ENCODE measurements around the gene SETD2. TPM values are rescaled to one million over a fixed set of nuclear protein-coding genes. Genes with fewer than 3 reads are reported as not detected.
"Not testable (repeated sequence)": the region's sequence is repeated elsewhere in the genome, so short reads cannot be mapped to it uniquely, and the experiment has no call there.

Gene SETD2
- total RNA-seq, 1 experiment from 2014 or later: 24.1 TPM

GRCh38 chr3:47143068-47143467 is 20.8 kb downstream of the SETD2 start:
- intact Hi-C loops (cut with micrococcal nuclease): no loop called here
- no peaks in the 10 kb centered on the region for H3F3A ChIP-seq (ENCODE audit: low read length, unreplicated experiment)
- no peaks in the 10 kb centered on the region for H3K27me3 ChIP-seq (ENCODE audit: low read length)
- no peaks in the 10 kb centered on the region for H3K36me3 ChIP-seq (ENCODE audit: low read depth, low read length)
- no peak overlapping the region for H3K4me3 ChIP-seq (ENCODE audit: low read length)
- H3K79me2 ChIP-seq (ENCODE audit: low read length): peaks cover 100% of the 10 kb centered on the region
- H3K4me2 ChIP-seq (ENCODE audit: low read length): no peak overlapping the region
- DNase-seq: no peak
- no peaks in the 10 kb centered on the region for H3K9me3 ChIP-seq (ENCODE audit: low read length)
- no peak overlapping the region for H2AFZ ChIP-seq (ENCODE audit: low read length)
- BruUV-seq (replicated peaks): no TSS peak
- no peaks in the 10 kb centered on the region for H3K4me1 ChIP-seq (ENCODE audit: insufficient read depth, low read length)
- TF ChIP-seq EZH2phosphoT487 (IDR thresholded peaks at IDR 0.05; ENCODE audit: borderline replicate concordance, low read length) (no peak), CTCF (conservative IDR thresholded peaks at IDR 0.05; ENCODE audit: low read depth, low read length) (no peak)
- H3K9me2 ChIP-seq (replicated peaks; ENCODE audit: low read length): no peaks in the 10 kb centered on the region
- ATAC-seq: no peak
- no peak overlapping the region for H3K27ac ChIP-seq (ENCODE audit: low read length)
- ChIA-PET POLR2A (ENCODE audit: unreplicated experiment) (interaction anchor here (0.7 kb wide), 1 partner anchor 140 kb away, joined by 3 read pairs; the partner anchor contains the start of gene KLHL18), CTCF (no interaction called here)
- no peak overlapping the region for H3K9ac ChIP-seq (ENCODE audit: low read length)
- H4K20me1 ChIP-seq (ENCODE audit: low read length): peaks cover 31% of the 10 kb centered on the region

- H3K9me2 ChIP-seq (replicated peaks; ENCODE audit: low read length); BruUV-seq (replicated peaks); H3K4me3 ChIP-seq (ENCODE audit: low read length); DNase-seq; CTCF ChIA-PET; H3K9ac ChIP-seq (ENCODE audit: low read length); H3K4me2 ChIP-seq (ENCODE audit: low read length); H2AFZ ChIP-seq (ENCODE audit: low read length); H3K4me1 ChIP-seq (ENCODE audit: insufficient read depth, low read length); POLR2A ChIA-PET (ENCODE audit: unreplicated experiment); H3K36me3 ChIP-seq (ENCODE audit: low read depth, low read length); H3K27me3 ChIP-seq (ENCODE audit: low read length); ATAC-seq; H3K27ac ChIP-seq (ENCODE audit: low read length); H3F3A ChIP-seq (ENCODE audit: low read length, unreplicated experiment); intact Hi-C loops (cut with micrococcal nuclease); H3K9me3 ChIP-seq (ENCODE audit: low read length): not testable (repeated sequence)
- peaks cover 98% of the 10 kb centered on the region for H3K79me2 ChIP-seq (ENCODE audit: low read length)
- peaks cover 30% of the 10 kb centered on the region for H4K20me1 ChIP-seq (ENCODE audit: low read length)
These were observed 21.4 kb downstream of the SETD2 start for GRCh38 chr3:47142536-47142935.

GRCh38 chr3:47140973-47141461 is 22.9 kb downstream of the SETD2 start:
- H2AFZ ChIP-seq (ENCODE audit: low read length); CTCF ChIA-PET; H3K9ac ChIP-seq (ENCODE audit: low read length); DNase-seq; H3K4me3 ChIP-seq (ENCODE audit: low read length); H3K9me2 ChIP-seq (replicated peaks; ENCODE audit: low read length); POLR2A ChIA-PET (ENCODE audit: unreplicated experiment); intact Hi-C loops (cut with micrococcal nuclease); H3K36me3 ChIP-seq (ENCODE audit: low read depth, low read length); H3K4me2 ChIP-seq (ENCODE audit: low read length); H3K4me1 ChIP-seq (ENCODE audit: insufficient read depth, low read length); ATAC-seq; H3K27me3 ChIP-seq (ENCODE audit: low read length); BruUV-seq (replicated peaks); H3K27ac ChIP-seq (ENCODE audit: low read length); H3K9me3 ChIP-seq (ENCODE audit: low read length); H3F3A ChIP-seq (ENCODE audit: low read length, unreplicated experiment): not testable (repeated sequence)
- H4K20me1 ChIP-seq (ENCODE audit: low read length): peaks cover 33% of the 10 kb centered on the region
- peaks cover 96% of the 10 kb centered on the region for H3K79me2 ChIP-seq (ENCODE audit: low read length)

GRCh38 chr3:47140553-47140952 is 23.4 kb downstream of the SETD2 start:
- DNase-seq; H3K27me3 ChIP-seq (ENCODE audit: low read length); H3K4me1 ChIP-seq (ENCODE audit: insufficient read depth, low read length); H2AFZ ChIP-seq (ENCODE audit: low read length); H3K9ac ChIP-seq (ENCODE audit: low read length); BruUV-seq (replicated peaks); H3K4me2 ChIP-seq (ENCODE audit: low read length); H3F3A ChIP-seq (ENCODE audit: low read length, unreplicated experiment); intact Hi-C loops (cut with micrococcal nuclease); H3K36me3 ChIP-seq (ENCODE audit: low read depth, low read length); POLR2A ChIA-PET (ENCODE audit: unreplicated experiment); ATAC-seq; CTCF ChIA-PET; H3K27ac ChIP-seq (ENCODE audit: low read length); H3K9me2 ChIP-seq (replicated peaks; ENCODE audit: low read length); H3K4me3 ChIP-seq (ENCODE audit: low read length); H3K9me3 ChIP-seq (ENCODE audit: low read length): not testable (repeated sequence)
- Histone ChIP-seq H4K20me1 (ENCODE audit: low read length) (peaks cover 32% of the 10 kb centered on the region), H3K79me2 (ENCODE audit: low read length) (peaks cover 96% of the 10 kb centered on the region)
